Keratinocyte (primary cell): Measurements from ENCODE around the gene TBC1D5. TPM values are rescaled to one million over a fixed set of nuclear protein-coding genes. Genes with fewer than 3 reads are reported as not detected.
"Not testable (repeated sequence)": the region's sequence is repeated elsewhere in the genome, so short reads cannot be mapped to it uniquely, and the experiment has no call there.

Source experiments
- DNase-seq: peaks from one replicate; pipeline ENCODE4 v3.0.0-alpha.2; 2011; ENCODE audit warnings: low read depth, missing footprints, low spot score
- FAIRE-seq: peaks from 2 replicates; lab custom pipeline; 2011; peaks lifted over from hg19 to GRCh38; lab: Jason Lieb, UNC
- H2AFZ ChIP-seq: 2 replicates; pipeline ENCODE4 v1.6.0; 2012; ENCODE audit warnings: low read length, control low read depth, inconsistent platforms; ENCODE audit not compliant: control insufficient read depth
- H3K27ac ChIP-seq: 2 replicates; pipeline ENCODE4 v1.5.1; 2011; ENCODE audit warnings: low read length; ENCODE audit not compliant: control insufficient read depth, insufficient read depth
- H3K27me3 ChIP-seq: 3 replicates; pipeline ENCODE4 v1.6.0; 2011; ENCODE audit warnings: low read length; ENCODE audit not compliant: control insufficient read depth, insufficient read depth; ENCODE audit errors: extremely low read depth
- H3K36me3 ChIP-seq, 2 experiments: 2 replicates in 1 of 2; 3 replicates in 1 of 2; pipeline ENCODE4 v1.5.1; 2011; ENCODE audit warnings: low read length in 2 of 2, mild to moderate bottlenecking in 1 of 2; ENCODE audit not compliant: control insufficient read depth in 2 of 2, insufficient read depth in 2 of 2; ENCODE audit errors: extremely low read depth in 1 of 2
- H3K4me1 ChIP-seq: 3 replicates; pipeline ENCODE4 v1.5.1; 2011; ENCODE audit warnings: low read length; ENCODE audit not compliant: control insufficient read depth, insufficient read depth; ENCODE audit errors: extremely low read depth
- H3K4me2 ChIP-seq: 3 replicates; pipeline ENCODE4 v1.6.0; 2011; ENCODE audit warnings: low read depth, low read length; ENCODE audit not compliant: control insufficient read depth, insufficient read depth; ENCODE audit errors: extremely low read depth
- H3K4me3 ChIP-seq, 3 experiments: fragments of 200-600 bp in 1 of 3; sonication (generic) in 1 of 3; 2 replicates in 2 of 3; 3 replicates in 1 of 3; pipeline ENCODE4 v1.5.1; 2011 to 2016; ENCODE audit warnings: low read length in 3 of 3, mild to moderate bottlenecking in 3 of 3, control low read depth in 2 of 3, inconsistent platforms in 1 of 3, low read depth in 1 of 3, mixed read lengths in 1 of 3, mixed run types in 1 of 3, moderate library complexity in 1 of 3; ENCODE audit not compliant: control insufficient read depth in 2 of 3, insufficient read depth in 2 of 3; ENCODE audit errors: extremely low read depth in 1 of 3
- H3K79me2 ChIP-seq: 2 replicates; pipeline ENCODE4 v1.6.0; 2012; ENCODE audit warnings: low read length; ENCODE audit not compliant: control insufficient read depth, insufficient read depth
- H3K9ac ChIP-seq: 3 replicates; pipeline ENCODE4 v1.6.0; 2011; ENCODE audit warnings: low read length; ENCODE audit not compliant: control insufficient read depth, insufficient read depth; ENCODE audit errors: extremely low read depth
- H3K9me1 ChIP-seq: 3 replicates; pipeline ENCODE4 v1.6.0; 2011; ENCODE audit warnings: low read length; ENCODE audit not compliant: control insufficient read depth, insufficient read depth; ENCODE audit errors: extremely low read depth
- H3K9me3 ChIP-seq: 2 replicates; pipeline ENCODE4 v1.5.1; 2012; ENCODE audit warnings: low read depth, low read length; ENCODE audit not compliant: control insufficient read depth
- H4K20me1 ChIP-seq: 3 replicates; pipeline ENCODE4 v1.6.0; 2011; ENCODE audit warnings: low read length; ENCODE audit not compliant: control insufficient read depth, insufficient read depth; ENCODE audit errors: extremely low read depth
- CTCF ChIP-seq, 3 experiments: IDR thresholded peaks in 1 of 3; conservative IDR thresholded peaks in 1 of 3; optimal IDR thresholded peaks in 1 of 3; 2 replicates in 2 of 3; 3 replicates in 1 of 3; pipeline versions ENCODE3 to v1.5.1; 2011; ENCODE audit warnings: low read length in 3 of 3, mild to moderate bottlenecking in 3 of 3, moderate library complexity in 2 of 3, control low read depth in 1 of 3, inconsistent platforms in 1 of 3; ENCODE audit not compliant: insufficient read depth in 2 of 3; ENCODE audit errors: extremely low read depth in 1 of 3
- EZH2 ChIP-seq: IDR thresholded peaks from one replicate; pipeline ENCODE4 v1.6.1; 2012; ENCODE audit warnings: inconsistent platforms, mild to moderate bottlenecking, low read length, moderate library complexity
- dilution Hi-C: fragments of 300-500 bp; cut with MboI; formaldehyde crosslinking; loops from one replicate; pipeline ENCODE4 v1.7.0; 2020; ENCODE audit warnings: low sequenced_read_pairs; ENCODE audit not compliant: extremely low pct_ligation_motif_present
- polyA plus RNA-seq, 5 experiments: library from polyadenylated mRNA; depleted of rRNA in 3 of 5; stranded (reverse) in 3 of 5; stranded (forward) in 1 of 5; unstranded in 1 of 5; fragments of >200 nt; gene quantifications; 1 replicate in 1 of 5; 2 replicates in 3 of 5; 3 replicates in 1 of 5; pipeline versions ENCODE4 v1.2.1 to v1.2.3, GENCODE V29; 2011 to 2012; ENCODE audit warnings: missing spikeins in 2 of 5, low read depth in 1 of 5, low replicate concordance in 1 of 5

The TBC1D5 gene
- polyA plus RNA-seq, 1 donor (not counting 4 experiments of a cell fraction or from before 2014, with no cell fraction given) = 25.8 TPM

GRCh38 chr3:17655743-17656142 lies 86.7 kb downstream of the TBC1D5 start:
- no peaks in the 10 kb centered on the region for H4K20me1 ChIP-seq
- DNase-seq (no peak), FAIRE-seq (no peak)
- no peak overlapping the region for H2AFZ ChIP-seq
- TF ChIP-seq EZH2 (no peak), CTCF (optimal IDR thresholded peaks at IDR 0.05 in 1 of 3, IDR thresholded peaks at IDR 0.05 in 1 of 3, conservative IDR thresholded peaks at IDR 0.05 in 1 of 3; ENCODE audit: extremely low read depth in 1 of 3, insufficient read depth in 2 of 3, low read length in 3 of 3) (no peak)
- no peaks in the 10 kb centered on the region for H3K9me3 ChIP-seq
- no peaks in the 10 kb centered on the region for H3K9me1 ChIP-seq
- H3K4me3 ChIP-seq = no peak overlapping the region
- no peaks in the 10 kb centered on the region for H3K79me2 ChIP-seq
- no peak overlapping the region for H3K27ac ChIP-seq
- H3K4me2 ChIP-seq = no peak overlapping the region
- no peaks in the 10 kb centered on the region for H3K4me1 ChIP-seq
- no peak overlapping the region for H3K9ac ChIP-seq
- H3K27me3 ChIP-seq = no peaks in the 10 kb centered on the region
- dilution Hi-C loops = no loop called here
- no peaks in the 10 kb centered on the region for H3K36me3 ChIP-seq

GRCh38 chr3:17649748-17650147 lies 92.7 kb downstream of the TBC1D5 start:
- H3K9me1 ChIP-seq, H4K20me1 ChIP-seq, H3K79me2 ChIP-seq, H3K9ac ChIP-seq, FAIRE-seq, H3K9me3 ChIP-seq, H3K27ac ChIP-seq, H3K4me2 ChIP-seq, H3K36me3 ChIP-seq, DNase-seq, dilution Hi-C loops, H3K4me3 ChIP-seq, H3K4me1 ChIP-seq, H2AFZ ChIP-seq, H3K27me3 ChIP-seq: not testable (repeated sequence)

GRCh38 chr3:17648630-17649355 lies 93.6 kb downstream of the TBC1D5 start:
- H3K9ac ChIP-seq, H3K27ac ChIP-seq, H3K9me1 ChIP-seq, H3K4me2 ChIP-seq, H3K4me3 ChIP-seq, H3K79me2 ChIP-seq, H3K27me3 ChIP-seq, FAIRE-seq, dilution Hi-C loops, H3K36me3 ChIP-seq, H4K20me1 ChIP-seq, H3K4me1 ChIP-seq, H2AFZ ChIP-seq, DNase-seq, H3K9me3 ChIP-seq: not testable (repeated sequence)
